Right renal pelvis (tissue), 4 donors: ENCODE data around the gene ATP6V1F. TPM values are rescaled to one million over a fixed set of nuclear protein-coding genes. Genes with fewer than 3 reads are reported as not detected.

Experiments
- DNase-seq, 4 donors: peaks; one replicate each; pipeline ENCODE4 v3.0.0-alpha.2; 2013; ENCODE audit warnings: low read depth in 4 of 4, low spot score in 3 of 4, missing footprints in 1 of 4
- polyA plus RNA-seq, 4 donors: library from polyadenylated mRNA; unstranded; fragments of 120-200 nt; gene quantifications; one replicate each; pipeline ENCODE4 v1.2.1, GENCODE V29; 2013; ENCODE audit not compliant: insufficient read length in 4 of 4

The ATP6V1F gene
- polyA plus RNA-seq, 4 donors = 205 to 283 (median 233) TPM

- DNase-seq = no peak
Measured at GRCh38 chr7:128881458-128882125, 18.9 kb downstream of the ATP6V1F start.

- no peak for DNase-seq
Measured at GRCh38 chr7:128882134-128882533, 19.5 kb downstream of the ATP6V1F start.

GRCh38 chr7:128883622-128884448 is 21.2 kb downstream of the ATP6V1F start:
- DNase-seq = no peak

- DNase-seq = no peak
Measured at GRCh38 chr7:128884561-128885369, 22.1 kb downstream of the ATP6V1F start.

- no peak for DNase-seq
Measured at GRCh38 chr7:128885370-128886187, 22.9 kb downstream of the ATP6V1F start.

- no peak for DNase-seq
Measured at GRCh38 chr7:128886391-128887168, 23.9 kb downstream of the ATP6V1F start.

- no peak for DNase-seq
Measured at GRCh38 chr7:128887169-128888038, 24.7 kb downstream of the ATP6V1F start.

- DNase-seq = no peak
Measured at GRCh38 chr7:128888039-128888755, 25.5 kb downstream of the ATP6V1F start.

- DNase-seq = no peak
Measured at GRCh38 chr7:128888756-128889095, 26.1 kb downstream of the ATP6V1F start.

- no peak for DNase-seq
Measured at GRCh38 chr7:128889121-128889520, 26.5 kb downstream of the ATP6V1F start.

- DNase-seq = no peak
Measured at GRCh38 chr7:128890306-128891109, 27.9 kb downstream of the ATP6V1F start.

- DNase-seq = no peak
Measured at GRCh38 chr7:128891110-128891941, 28.7 kb downstream of the ATP6V1F start.

- DNase-seq = no peak
Measured at GRCh38 chr7:128891942-128892269, 29.2 kb downstream of the ATP6V1F start.

- no peak for DNase-seq
Measured at GRCh38 chr7:128892521-128893250, 30.0 kb downstream of the ATP6V1F start.

- no peak for DNase-seq
Measured at GRCh38 chr7:128893251-128894100, 30.8 kb downstream of the ATP6V1F start.
